ENCODE data around the gene OR2K2.

DNA sequence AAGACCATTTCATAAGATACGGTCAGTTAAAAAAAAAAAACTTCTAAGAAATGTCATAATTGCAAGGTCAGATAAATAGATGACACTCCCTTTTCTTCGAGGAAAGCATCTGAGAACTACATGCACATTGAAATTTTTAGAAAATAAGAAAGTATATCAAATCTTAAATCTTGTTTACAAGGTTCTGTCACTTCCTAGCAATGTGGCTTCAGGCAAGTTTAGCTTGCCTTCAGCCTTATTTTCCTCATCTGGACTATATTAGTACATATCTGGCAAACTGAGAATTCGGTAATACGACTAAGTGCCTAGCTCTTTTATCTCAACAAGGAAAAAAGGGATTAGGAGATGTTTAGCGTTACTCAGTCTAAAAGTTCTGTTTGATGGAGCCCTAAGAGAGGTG lies 32.5 kb upstream of the OR2K2 start:
- TF ChIP-seq, protein P1, sequence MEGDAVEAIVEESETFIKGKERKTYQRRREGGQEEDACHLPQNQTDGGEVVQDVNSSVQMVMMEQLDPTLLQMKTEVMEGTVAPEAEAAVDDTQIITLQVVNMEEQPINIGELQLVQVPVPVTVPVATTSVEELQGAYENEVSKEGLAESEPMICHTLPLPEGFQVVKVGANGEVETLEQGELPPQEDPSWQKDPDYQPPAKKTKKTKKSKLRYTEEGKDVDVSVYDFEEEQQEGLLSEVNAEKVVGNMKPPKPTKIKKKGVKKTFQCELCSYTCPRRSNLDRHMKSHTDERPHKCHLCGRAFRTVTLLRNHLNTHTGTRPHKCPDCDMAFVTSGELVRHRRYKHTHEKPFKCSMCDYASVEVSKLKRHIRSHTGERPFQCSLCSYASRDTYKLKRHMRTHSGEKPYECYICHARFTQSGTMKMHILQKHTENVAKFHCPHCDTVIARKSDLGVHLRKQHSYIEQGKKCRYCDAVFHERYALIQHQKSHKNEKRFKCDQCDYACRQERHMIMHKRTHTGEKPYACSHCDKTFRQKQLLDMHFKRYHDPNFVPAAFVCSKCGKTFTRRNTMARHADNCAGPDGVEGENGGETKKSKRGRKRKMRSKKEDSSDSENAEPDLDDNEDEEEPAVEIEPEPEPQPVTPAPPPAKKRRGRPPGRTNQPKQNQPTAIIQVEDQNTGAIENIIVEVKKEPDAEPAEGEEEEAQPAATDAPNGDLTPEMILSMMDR (IDR thresholded peaks at IDR 0.05) = no peak
- TF ChIP-seq CEBPB (IDR thresholded peaks at IDR 0.05) (no peak), USF2 (IDR thresholded peaks at IDR 0.05) (no peak), RNF2 (IDR thresholded peaks at IDR 0.05; ENCODE audit: borderline replicate concordance, low read depth) (no peak), POLR2A (IDR thresholded peaks at IDR 0.05; ENCODE audit: low read length) (no peak), EP300 (IDR thresholded peaks at IDR 0.05) (no peak), MAZ (IDR thresholded peaks at IDR 0.05; ENCODE audit: borderline replicate concordance, low read depth, low read length) (no peak), RAD21 (conservative IDR thresholded peaks at IDR 0.05 in 1 of 2, IDR thresholded peaks at IDR 0.05 in 1 of 2) (no peak), KDM1A (IDR thresholded peaks at IDR 0.05; ENCODE audit: low read depth) (no peak), HDAC2 (IDR thresholded peaks at IDR 0.05) (no peak), JUN (IDR thresholded peaks at IDR 0.05) (no peak)
- TF ChIP-seq, protein P2, sequence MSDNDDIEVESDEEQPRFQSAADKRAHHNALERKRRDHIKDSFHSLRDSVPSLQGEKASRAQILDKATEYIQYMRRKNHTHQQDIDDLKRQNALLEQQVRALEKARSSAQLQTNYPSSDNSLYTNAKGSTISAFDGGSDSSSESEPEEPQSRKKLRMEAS (IDR thresholded peaks at IDR 0.05) = no peak
- TF ChIP-seq, protein P3, sequence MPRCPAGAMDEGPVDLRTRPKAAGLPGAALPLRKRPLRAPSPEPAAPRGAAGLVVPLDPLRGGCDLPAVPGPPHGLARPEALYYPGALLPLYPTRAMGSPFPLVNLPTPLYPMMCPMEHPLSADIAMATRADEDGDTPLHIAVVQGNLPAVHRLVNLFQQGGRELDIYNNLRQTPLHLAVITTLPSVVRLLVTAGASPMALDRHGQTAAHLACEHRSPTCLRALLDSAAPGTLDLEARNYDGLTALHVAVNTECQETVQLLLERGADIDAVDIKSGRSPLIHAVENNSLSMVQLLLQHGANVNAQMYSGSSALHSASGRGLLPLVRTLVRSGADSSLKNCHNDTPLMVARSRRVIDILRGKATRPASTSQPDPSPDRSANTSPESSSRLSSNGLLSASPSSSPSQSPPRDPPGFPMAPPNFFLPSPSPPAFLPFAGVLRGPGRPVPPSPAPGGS (IDR thresholded peaks at IDR 0.05) = no peak
- TF ChIP-seq, protein P4, sequence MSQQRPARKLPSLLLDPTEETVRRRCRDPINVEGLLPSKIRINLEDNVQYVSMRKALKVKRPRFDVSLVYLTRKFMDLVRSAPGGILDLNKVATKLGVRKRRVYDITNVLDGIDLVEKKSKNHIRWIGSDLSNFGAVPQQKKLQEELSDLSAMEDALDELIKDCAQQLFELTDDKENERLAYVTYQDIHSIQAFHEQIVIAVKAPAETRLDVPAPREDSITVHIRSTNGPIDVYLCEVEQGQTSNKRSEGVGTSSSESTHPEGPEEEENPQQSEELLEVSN (IDR thresholded peaks at IDR 0.05; ENCODE audit: borderline replicate concordance, low read depth) = no peak
